DOHH2 (cell line): ENCODE results near the gene CDCA5.

Experiments used
- EZH2phosphoT487 ChIP-seq: fragments of 200-600 bp; sonication (generic); IDR thresholded peaks from 2 replicates; pipeline ENCODE4 v1.6.1; 2017; ENCODE audit warnings: borderline replicate concordance, mild to moderate bottlenecking, antibody characterized with exemption, low read length, moderate library complexity, mixed read lengths
- TF ChIP-seq, protein P1 (sequence below): fragments of 200-600 bp; sonication (generic); IDR thresholded peaks from one replicate; pipeline ENCODE4 v1.5.1; 2014; ENCODE audit warnings: antibody characterized with exemption, mild to moderate bottlenecking, low read depth, low read length; ENCODE audit not compliant: poor library complexity, severe bottlenecking

DNA sequence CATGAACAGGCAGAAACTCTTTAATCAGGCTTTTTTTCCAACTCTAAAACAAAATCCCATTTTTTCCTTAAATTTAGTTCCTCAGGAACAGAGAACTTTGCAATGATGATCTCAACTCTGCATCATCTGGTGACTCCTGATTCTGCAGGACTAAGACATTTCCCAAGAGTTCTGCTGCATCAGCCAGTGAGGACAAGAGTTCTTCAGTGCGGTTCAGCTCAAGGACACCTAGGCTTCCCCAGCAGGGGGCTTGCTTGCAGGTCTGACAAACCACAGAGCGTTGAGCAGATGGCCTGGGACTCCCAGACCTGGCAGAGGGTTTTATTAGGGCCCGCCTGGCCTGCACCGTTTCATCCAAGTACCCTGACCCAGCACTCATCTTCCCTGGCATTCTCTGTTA lies 6.4 kb downstream of the CDCA5 start:
- TF ChIP-seq, protein P1, sequence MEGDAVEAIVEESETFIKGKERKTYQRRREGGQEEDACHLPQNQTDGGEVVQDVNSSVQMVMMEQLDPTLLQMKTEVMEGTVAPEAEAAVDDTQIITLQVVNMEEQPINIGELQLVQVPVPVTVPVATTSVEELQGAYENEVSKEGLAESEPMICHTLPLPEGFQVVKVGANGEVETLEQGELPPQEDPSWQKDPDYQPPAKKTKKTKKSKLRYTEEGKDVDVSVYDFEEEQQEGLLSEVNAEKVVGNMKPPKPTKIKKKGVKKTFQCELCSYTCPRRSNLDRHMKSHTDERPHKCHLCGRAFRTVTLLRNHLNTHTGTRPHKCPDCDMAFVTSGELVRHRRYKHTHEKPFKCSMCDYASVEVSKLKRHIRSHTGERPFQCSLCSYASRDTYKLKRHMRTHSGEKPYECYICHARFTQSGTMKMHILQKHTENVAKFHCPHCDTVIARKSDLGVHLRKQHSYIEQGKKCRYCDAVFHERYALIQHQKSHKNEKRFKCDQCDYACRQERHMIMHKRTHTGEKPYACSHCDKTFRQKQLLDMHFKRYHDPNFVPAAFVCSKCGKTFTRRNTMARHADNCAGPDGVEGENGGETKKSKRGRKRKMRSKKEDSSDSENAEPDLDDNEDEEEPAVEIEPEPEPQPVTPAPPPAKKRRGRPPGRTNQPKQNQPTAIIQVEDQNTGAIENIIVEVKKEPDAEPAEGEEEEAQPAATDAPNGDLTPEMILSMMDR: no peak
- no peak for TF ChIP-seq EZH2phosphoT487
